GM19455 (cell line): Measurements from ENCODE around the gene LINC01488.

Experiments
- ATAC-seq: cut with Tn5 transposase; IDR thresholded peaks from one replicate; pipeline ENCODE4 v1.9.1; 2021; ENCODE audit not compliant: unreplicated experiment

LINC01488 gene

DNA sequence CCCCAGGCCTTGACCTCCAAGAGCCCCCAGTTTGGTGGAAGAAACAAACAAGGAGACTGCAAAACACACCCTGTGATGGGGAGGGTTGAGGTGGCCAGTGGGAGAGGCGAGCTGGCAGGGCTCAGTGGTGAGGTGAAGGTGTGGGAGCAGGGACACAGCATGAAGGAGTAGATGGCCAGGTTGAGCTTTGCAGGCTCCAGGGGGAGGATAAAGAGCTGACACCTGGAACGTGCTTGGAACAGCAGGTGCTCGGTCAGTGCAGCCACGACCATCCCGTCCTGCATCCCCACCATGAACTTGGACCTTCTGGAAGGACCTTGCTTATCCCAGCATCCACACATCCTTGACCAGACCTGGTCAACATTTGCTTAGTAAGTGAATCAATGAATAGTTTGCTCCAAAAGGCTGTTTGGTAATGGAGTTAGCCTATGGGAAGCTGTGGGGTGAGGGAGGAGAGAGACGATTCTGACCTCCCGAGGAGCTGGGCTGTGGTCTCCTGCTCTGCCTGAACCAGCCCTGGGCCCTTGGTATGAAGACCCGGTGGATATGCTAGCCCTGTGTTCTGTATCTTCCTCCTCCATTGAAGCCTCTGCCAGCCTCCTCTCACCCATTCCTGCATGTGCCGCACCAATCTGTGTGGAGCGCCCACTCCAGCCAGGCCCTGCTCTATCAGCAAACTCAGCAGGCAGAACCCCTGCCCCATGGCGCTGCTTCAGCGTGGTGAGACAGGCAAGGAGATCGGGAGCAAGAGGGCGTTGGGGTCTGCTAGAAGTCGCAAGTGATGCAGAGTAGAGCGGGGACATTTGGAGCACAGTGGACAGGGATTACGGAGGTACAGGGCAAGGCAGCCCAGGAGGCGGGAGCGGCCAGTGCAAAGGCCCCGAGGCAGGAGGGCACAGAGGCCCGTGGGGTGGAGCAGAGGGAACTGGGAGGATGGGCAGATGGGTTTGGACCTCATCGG, 9.9 kb downstream of the LINC01488 start:
- ATAC-seq = no peak

DNA sequence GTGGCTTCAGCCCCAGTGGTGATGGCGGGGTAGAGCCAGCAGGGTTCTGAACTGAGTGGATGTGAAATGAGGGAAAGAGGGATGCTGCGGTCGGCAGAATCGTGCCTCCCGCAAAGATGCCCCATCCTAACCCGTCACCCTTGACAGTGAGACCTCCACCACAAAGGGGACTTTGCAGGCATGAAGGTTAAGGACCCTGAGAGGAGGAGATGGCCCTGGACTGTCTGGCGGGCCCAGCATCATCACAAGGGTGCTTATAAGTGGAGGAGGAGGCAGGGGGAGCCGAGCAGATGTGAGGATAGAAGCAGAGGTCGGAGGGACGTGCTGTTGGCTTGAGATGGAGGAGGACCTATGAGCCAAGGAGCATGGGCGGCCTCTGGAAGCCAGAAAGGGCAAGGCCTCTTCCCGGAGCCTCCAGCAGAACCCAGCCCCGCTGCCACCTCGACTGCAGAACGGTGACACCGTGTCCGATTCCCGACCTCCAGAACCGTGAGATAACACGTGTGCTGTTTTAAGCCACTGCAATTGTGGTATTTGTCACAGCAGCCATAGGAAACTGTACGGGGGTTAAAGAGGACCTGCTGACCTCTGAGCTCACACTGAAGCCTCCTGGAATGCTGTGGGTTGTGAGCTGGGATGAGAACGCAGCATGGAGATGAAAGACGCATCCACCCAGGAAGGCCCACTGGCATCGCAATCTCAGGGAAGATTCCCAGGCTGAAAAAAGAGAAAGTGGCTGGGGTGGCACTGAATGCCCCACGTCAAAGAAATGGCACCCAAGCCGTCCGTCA, 10.9 kb downstream of the LINC01488 start:
- ATAC-seq = no peak

DNA sequence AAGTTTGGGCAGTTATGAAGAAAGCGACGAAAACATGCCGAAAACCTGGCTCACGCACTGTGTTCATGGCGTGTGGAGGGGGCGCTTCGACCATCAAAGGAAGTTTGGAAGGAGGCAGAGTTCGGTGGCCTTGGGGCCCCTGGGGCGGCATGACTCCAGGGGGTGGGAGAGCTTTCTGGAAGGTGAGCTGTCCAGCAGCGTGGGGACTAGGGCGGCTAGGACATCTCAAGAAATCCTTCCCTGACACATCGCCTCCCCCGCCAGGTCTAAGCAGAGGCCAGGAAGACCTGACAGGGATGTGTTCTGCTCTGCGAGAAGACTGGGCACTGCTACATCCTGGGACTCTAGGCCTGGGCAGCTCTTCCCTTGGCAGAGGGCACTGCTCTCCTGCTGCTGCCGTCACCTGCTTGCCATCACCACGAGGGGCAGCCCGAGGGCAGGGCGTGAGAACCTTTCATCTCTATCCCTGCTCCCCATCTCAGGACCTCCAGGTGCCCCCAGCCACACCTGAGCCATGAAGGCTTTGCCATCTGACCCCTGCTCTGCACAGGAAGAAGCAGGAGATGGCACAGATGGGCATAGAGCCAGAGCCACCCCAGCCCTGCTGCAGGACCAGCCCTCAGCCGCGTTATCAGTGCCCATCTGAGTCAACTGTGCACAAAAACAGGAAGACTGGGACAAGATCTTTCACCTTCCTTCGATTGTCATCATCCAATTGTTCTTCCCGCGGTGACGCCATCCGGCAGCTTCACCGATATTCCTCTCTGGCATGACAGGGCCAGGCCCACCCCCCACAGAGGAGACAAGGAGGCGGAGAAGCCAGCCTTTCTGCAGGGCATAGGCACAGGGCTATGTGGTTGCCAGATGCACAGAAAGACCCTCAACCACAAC, 12.7 kb downstream of the LINC01488 start:
- ATAC-seq = no peak

GRCh38 chr11:69494851-69495250, 13.4 kb downstream of the LINC01488 start:
- ATAC-seq = no peak

GRCh38 chr11:69495441-69496201, 14.2 kb downstream of the LINC01488 start:
- no peak for ATAC-seq

DNA sequence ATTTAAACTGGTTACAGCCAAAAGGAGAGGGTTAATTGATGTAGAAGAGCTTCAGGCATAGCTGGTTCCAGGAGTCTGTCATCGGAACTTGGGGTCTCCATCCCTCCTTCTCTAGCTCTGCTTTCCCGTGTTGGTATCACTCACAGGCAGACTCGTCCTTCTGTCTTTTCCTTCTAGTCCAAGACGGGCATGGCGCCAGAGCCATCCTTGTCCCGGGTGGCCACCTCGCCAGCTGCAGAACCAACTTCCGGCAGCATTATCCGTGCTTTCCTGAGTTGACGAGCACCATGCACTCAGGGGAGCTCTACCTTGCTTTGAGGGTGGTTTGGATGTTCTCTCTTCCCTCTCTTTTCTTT, 14.7 kb downstream of the LINC01488 start:
- ATAC-seq = no peak

- no peak for ATAC-seq
These were observed 15.3 kb downstream of the LINC01488 start for GRCh38 chr11:69496631-69497220.

- no peak for ATAC-seq
These were observed 15.8 kb downstream of the LINC01488 start for GRCh38 chr11:69497221-69497787.

- ATAC-seq = no peak
These were observed 17.2 kb downstream of the LINC01488 start for GRCh38 chr11:69498614-69499175.

GRCh38 chr11:69499186-69499917, 17.9 kb downstream of the LINC01488 start:
- no peak for ATAC-seq

DNA sequence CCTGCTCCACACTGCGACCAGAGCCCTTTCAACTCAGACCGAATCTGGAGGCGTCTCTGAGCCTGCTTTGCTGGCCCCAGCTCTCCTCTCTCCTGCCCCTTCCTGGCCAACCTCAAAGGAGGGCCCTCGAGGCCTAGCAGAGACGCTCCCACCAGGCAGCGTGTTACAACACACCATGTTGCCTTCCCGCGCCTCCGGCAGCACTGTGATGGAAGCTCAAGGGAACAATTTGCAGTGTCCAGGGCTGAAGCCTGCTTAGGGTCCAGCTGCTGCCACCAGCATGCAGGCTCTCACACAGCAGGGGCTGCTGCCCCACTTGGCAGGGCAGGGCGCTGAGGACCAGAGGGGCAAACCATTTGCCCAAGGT, 18.4 kb downstream of the LINC01488 start:
- no peak for ATAC-seq

GRCh38 chr11:69500285-69501120, 19.0 kb downstream of the LINC01488 start:
- no peak for ATAC-seq

GRCh38 chr11:69501121-69501489, 19.6 kb downstream of the LINC01488 start:
- no peak for ATAC-seq

- no peak for ATAC-seq
These were observed 20.7 kb downstream of the LINC01488 start for GRCh38 chr11:69501891-69502860.

- no peak for ATAC-seq
These were observed 22.7 kb downstream of the LINC01488 start for GRCh38 chr11:69504127-69504526.

DNA sequence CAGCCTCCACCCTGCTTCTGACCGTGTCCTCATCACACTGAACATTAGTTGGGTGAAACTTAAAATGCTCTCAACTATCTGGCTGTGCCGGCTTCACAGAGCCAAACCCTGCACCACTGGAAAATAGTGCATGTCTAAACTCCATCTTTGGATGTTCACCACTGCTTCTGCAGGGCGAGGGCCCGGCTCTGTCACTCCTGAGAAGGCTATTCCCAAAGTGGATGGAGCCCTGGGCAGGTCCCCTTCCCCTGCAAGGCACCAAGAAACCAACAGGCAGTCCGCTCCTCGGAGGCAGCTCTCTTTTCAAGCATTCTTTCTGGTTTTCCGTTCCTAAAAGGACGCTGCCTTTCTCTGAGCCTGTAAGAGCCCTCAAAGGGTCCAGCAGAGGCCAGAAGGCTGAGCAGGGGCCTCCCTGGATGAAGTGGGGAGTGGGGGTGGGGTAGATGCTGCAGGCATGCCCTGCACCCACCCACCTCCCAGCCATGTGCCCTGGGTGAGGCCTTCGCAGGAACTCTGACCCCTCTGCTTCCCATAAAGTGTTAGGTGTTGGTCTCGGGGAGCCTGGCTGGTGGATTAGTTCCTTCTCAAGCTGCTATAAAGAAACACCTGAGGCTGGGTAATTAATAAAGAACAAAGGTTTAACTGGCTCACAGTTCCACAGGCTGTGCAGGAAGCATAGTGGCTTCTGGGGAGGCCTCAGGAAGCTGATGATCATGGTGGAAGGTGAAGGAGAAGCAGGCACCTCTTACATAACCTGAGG, 23.3 kb downstream of the LINC01488 start:
- no peak for ATAC-seq
